ENCODE measurements around the gene VEGFA.

DNA sequence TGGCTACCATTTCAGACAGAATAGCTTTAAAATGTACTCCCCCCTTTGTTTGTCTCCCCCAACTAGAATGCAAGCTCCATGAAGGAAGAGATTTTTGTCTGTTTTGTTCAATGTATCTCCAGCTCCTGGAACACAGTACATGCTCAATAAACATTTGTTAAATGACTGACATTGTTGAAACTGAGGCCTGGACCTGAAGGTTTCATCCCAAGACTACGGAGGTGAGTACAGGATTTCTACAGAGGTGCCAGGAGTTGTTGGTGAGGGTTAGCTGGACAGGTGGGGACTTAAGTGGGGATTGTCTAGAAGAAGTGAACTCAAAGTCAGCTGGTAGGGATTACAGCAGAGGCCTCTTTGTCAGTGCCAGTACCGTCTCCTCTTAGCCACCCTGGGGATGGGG, 19.4 kb downstream of the VEGFA start:
- TF ChIP-seq EZH2 (IDR thresholded peaks at IDR 0.05; ENCODE audit: insufficient read depth, poor library complexity, severe bottlenecking) (no peak), EZH2phosphoT487 (IDR thresholded peaks at IDR 0.05; ENCODE audit: insufficient read depth, low read depth) (no peak)

Data from GM23248 (cell line).